IMR-90 (cell line): Measurements from ENCODE around the gene COLGALT1.

ENCODE experiments used
- BHLHE40 ChIP-seq: fragments of 150-350 bp; IDR thresholded peaks from 2 replicates; pipeline ENCODE4 v1.6.1; 2016; ENCODE audit warnings: mild to moderate bottlenecking, low read depth, low read length
- CEBPB ChIP-seq: IDR thresholded peaks from 2 replicates; pipeline ENCODE4 v1.6.1; 2012; ENCODE audit warnings: low read depth, low read length, improper control_type of control experiment
- FOS ChIP-seq: fragments of 150-350 bp; IDR thresholded peaks from 2 replicates; pipeline ENCODE4 v1.6.1; 2016; ENCODE audit warnings: low read depth, low read length
- MXI1 ChIP-seq: IDR thresholded peaks from 2 replicates; pipeline ENCODE4 v1.6.1; 2012; ENCODE audit warnings: low read depth, mild to moderate bottlenecking, low read length, moderate library complexity, borderline replicate concordance
- POLR2A ChIP-seq: IDR thresholded peaks from 2 replicates; pipeline ENCODE4 v1.6.1; 2012; ENCODE audit warnings: mild to moderate bottlenecking, low read depth, low read length
- RFX5 ChIP-seq: IDR thresholded peaks from 2 replicates; pipeline ENCODE4 v1.8.0; 2012; ENCODE audit warnings: low read depth, mild to moderate bottlenecking, low read length, moderate library complexity
- SMC3 ChIP-seq: fragments of 150-350 bp; IDR thresholded peaks from 2 replicates; pipeline ENCODE4 v1.6.1; 2016; ENCODE audit warnings: low read depth, mild to moderate bottlenecking, antibody characterized with exemption, low read length, moderate library complexity
- TF ChIP-seq, protein P1 (sequence below): conservative IDR thresholded peaks from 2 replicates; pipeline ENCODE4 v1.5.1; 2012; ENCODE audit warnings: mild to moderate bottlenecking, low read depth, low read length, improper control_type of control experiment
- TF ChIP-seq, protein P2 (sequence below): fragments of 150-350 bp; IDR thresholded peaks from 2 replicates; pipeline ENCODE4 v1.6.1; 2017; ENCODE audit warnings: mild to moderate bottlenecking, antibody characterized with exemption, low read length, low read depth

DNA sequence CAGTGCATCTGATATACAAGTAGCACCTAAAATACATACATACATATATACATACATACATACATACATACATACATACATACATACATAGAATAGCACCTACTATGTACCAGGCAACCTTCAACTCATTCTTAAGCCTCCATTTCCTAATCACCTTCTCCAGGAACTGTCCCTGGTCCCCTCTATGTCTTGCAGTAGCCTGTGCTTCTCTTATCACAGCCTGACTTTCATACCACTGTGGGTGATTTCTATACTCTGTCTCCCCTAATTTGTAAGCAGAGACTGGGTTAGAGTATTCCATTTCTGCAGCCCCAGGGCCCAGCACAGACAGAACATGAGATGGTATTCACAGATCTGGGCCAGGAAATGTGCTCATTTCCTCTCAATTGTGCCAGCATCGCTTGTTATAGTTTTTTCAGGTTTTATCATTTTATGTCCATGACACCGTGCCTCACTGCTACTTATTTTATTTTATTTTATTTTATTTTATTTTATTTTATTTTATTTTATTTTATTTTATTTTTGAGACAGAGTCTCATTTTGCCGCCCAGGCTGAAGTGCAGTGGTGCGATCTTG is 14.2 kb upstream of the COLGALT1 start:
- TF ChIP-seq, protein P1, sequence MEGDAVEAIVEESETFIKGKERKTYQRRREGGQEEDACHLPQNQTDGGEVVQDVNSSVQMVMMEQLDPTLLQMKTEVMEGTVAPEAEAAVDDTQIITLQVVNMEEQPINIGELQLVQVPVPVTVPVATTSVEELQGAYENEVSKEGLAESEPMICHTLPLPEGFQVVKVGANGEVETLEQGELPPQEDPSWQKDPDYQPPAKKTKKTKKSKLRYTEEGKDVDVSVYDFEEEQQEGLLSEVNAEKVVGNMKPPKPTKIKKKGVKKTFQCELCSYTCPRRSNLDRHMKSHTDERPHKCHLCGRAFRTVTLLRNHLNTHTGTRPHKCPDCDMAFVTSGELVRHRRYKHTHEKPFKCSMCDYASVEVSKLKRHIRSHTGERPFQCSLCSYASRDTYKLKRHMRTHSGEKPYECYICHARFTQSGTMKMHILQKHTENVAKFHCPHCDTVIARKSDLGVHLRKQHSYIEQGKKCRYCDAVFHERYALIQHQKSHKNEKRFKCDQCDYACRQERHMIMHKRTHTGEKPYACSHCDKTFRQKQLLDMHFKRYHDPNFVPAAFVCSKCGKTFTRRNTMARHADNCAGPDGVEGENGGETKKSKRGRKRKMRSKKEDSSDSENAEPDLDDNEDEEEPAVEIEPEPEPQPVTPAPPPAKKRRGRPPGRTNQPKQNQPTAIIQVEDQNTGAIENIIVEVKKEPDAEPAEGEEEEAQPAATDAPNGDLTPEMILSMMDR, result no peak
- TF ChIP-seq SMC3, result no peak
- TF ChIP-seq FOS, result no peak
- no peak for TF ChIP-seq BHLHE40
- no peak for TF ChIP-seq RFX5
- TF ChIP-seq CEBPB, result no peak
- no peak for TF ChIP-seq POLR2A
- no peak for TF ChIP-seq MXI1
- TF ChIP-seq, protein P2, sequence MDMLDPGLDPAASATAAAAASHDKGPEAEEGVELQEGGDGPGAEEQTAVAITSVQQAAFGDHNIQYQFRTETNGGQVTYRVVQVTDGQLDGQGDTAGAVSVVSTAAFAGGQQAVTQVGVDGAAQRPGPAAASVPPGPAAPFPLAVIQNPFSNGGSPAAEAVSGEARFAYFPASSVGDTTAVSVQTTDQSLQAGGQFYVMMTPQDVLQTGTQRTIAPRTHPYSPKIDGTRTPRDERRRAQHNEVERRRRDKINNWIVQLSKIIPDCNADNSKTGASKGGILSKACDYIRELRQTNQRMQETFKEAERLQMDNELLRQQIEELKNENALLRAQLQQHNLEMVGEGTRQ, result no peak
